ENCODE results near the gene MORN3. TPM values are rescaled to one million over a fixed set of nuclear protein-coding genes. Genes with fewer than 3 reads are reported as not detected.

MORN3 gene
- total and polyA plus RNA-seq, 2 of the 8 experiments (the other 6 are each of a cell fraction or from before 2014, with no cell fraction given), result 0.39 to 0.93 TPM

- no peak for TF ChIP-seq RAD21 (IDR thresholded peaks at IDR 0.05 in 1 of 2, conservative IDR thresholded peaks at IDR 0.05 in 1 of 2; ENCODE audit: low read depth in 2 of 2, low read length in 2 of 2)
- TF ChIP-seq SIRT6 (IDR thresholded peaks at IDR 0.05; ENCODE audit: low read length), result no peak
- TF ChIP-seq, protein P1, sequence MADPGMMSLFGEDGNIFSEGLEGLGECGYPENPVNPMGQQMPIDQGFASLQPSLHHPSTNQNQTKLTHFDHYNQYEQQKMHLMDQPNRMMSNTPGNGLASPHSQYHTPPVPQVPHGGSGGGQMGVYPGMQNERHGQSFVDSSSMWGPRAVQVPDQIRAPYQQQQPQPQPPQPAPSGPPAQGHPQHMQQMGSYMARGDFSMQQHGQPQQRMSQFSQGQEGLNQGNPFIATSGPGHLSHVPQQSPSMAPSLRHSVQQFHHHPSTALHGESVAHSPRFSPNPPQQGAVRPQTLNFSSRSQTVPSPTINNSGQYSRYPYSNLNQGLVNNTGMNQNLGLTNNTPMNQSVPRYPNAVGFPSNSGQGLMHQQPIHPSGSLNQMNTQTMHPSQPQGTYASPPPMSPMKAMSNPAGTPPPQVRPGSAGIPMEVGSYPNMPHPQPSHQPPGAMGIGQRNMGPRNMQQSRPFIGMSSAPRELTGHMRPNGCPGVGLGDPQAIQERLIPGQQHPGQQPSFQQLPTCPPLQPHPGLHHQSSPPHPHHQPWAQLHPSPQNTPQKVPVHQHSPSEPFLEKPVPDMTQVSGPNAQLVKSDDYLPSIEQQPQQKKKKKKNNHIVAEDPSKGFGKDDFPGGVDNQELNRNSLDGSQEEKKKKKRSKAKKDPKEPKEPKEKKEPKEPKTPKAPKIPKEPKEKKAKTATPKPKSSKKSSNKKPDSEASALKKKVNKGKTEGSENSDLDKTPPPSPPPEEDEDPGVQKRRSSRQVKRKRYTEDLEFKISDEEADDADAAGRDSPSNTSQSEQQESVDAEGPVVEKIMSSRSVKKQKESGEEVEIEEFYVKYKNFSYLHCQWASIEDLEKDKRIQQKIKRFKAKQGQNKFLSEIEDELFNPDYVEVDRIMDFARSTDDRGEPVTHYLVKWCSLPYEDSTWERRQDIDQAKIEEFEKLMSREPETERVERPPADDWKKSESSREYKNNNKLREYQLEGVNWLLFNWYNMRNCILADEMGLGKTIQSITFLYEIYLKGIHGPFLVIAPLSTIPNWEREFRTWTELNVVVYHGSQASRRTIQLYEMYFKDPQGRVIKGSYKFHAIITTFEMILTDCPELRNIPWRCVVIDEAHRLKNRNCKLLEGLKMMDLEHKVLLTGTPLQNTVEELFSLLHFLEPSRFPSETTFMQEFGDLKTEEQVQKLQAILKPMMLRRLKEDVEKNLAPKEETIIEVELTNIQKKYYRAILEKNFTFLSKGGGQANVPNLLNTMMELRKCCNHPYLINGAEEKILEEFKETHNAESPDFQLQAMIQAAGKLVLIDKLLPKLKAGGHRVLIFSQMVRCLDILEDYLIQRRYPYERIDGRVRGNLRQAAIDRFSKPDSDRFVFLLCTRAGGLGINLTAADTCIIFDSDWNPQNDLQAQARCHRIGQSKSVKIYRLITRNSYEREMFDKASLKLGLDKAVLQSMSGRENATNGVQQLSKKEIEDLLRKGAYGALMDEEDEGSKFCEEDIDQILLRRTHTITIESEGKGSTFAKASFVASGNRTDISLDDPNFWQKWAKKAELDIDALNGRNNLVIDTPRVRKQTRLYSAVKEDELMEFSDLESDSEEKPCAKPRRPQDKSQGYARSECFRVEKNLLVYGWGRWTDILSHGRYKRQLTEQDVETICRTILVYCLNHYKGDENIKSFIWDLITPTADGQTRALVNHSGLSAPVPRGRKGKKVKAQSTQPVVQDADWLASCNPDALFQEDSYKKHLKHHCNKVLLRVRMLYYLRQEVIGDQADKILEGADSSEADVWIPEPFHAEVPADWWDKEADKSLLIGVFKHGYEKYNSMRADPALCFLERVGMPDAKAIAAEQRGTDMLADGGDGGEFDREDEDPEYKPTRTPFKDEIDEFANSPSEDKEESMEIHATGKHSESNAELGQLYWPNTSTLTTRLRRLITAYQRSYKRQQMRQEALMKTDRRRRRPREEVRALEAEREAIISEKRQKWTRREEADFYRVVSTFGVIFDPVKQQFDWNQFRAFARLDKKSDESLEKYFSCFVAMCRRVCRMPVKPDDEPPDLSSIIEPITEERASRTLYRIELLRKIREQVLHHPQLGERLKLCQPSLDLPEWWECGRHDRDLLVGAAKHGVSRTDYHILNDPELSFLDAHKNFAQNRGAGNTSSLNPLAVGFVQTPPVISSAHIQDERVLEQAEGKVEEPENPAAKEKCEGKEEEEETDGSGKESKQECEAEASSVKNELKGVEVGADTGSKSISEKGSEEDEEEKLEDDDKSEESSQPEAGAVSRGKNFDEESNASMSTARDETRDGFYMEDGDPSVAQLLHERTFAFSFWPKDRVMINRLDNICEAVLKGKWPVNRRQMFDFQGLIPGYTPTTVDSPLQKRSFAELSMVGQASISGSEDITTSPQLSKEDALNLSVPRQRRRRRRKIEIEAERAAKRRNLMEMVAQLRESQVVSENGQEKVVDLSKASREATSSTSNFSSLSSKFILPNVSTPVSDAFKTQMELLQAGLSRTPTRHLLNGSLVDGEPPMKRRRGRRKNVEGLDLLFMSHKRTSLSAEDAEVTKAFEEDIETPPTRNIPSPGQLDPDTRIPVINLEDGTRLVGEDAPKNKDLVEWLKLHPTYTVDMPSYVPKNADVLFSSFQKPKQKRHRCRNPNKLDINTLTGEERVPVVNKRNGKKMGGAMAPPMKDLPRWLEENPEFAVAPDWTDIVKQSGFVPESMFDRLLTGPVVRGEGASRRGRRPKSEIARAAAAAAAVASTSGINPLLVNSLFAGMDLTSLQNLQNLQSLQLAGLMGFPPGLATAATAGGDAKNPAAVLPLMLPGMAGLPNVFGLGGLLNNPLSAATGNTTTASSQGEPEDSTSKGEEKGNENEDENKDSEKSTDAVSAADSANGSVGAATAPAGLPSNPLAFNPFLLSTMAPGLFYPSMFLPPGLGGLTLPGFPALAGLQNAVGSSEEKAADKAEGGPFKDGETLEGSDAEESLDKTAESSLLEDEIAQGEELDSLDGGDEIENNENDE (IDR thresholded peaks at IDR 0.05; ENCODE audit: insufficient replicate concordance, low read length), result no peak
- no peak for TF ChIP-seq JUND (IDR thresholded peaks at IDR 0.05; ENCODE audit: low read length)
- no peak for TF ChIP-seq SP2 (IDR thresholded peaks at IDR 0.05; ENCODE audit: low read length)
- no peak for TF ChIP-seq BACH1 (IDR thresholded peaks at IDR 0.05; ENCODE audit: low read length)
Measured at GRCh38 chr12:121649322-121649721, 20.1 kb downstream of the MORN3 start (continued).

All from H1 (cell line).